ENCODE measurements around the gene F7. TPM values are rescaled to one million over a fixed set of nuclear protein-coding genes. Genes with fewer than 3 reads are reported as not detected.

Gene F7
- total RNA-seq, 1 donor from 2014 or later: 1.0 TPM

DNA sequence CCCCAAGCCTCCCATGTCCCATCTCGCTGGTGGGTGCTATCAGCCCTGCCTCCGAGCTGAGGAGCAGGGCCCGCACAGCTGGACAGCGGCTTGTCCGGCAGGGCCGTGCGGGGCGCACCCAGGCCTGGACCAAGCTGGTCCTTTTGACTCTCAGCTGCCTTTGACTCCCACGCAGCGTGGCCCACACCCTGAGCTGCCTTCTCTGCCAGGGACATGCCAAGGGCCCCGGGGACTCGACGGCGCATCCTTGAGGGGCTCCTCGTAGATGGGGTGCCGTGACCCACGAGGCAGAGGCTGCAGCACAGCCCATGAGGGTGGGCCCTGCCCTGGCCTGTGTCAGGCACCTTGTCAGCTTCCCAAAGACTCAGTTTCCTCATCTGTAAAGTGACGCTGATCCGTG lies 38.8 kb upstream of the F7 start:
- H3K36me3 Mint-ChIP-seq (ENCODE audit: low read depth): peaks cover 16% of the 10 kb centered on the region
- no peaks in the 10 kb centered on the region for H3K4me1 Mint-ChIP-seq
- no peaks in the 10 kb centered on the region for H3K9me3 Mint-ChIP-seq
- no peak for DNase-seq (ENCODE audit: low read depth, low spot score)
- H3K4me3 Mint-ChIP-seq: no peak overlapping the region
- TF ChIP-seq, protein P1, sequence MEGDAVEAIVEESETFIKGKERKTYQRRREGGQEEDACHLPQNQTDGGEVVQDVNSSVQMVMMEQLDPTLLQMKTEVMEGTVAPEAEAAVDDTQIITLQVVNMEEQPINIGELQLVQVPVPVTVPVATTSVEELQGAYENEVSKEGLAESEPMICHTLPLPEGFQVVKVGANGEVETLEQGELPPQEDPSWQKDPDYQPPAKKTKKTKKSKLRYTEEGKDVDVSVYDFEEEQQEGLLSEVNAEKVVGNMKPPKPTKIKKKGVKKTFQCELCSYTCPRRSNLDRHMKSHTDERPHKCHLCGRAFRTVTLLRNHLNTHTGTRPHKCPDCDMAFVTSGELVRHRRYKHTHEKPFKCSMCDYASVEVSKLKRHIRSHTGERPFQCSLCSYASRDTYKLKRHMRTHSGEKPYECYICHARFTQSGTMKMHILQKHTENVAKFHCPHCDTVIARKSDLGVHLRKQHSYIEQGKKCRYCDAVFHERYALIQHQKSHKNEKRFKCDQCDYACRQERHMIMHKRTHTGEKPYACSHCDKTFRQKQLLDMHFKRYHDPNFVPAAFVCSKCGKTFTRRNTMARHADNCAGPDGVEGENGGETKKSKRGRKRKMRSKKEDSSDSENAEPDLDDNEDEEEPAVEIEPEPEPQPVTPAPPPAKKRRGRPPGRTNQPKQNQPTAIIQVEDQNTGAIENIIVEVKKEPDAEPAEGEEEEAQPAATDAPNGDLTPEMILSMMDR (conservative IDR thresholded peaks at IDR 0.05): no peak
- no peaks in the 10 kb centered on the region for H3K27me3 Mint-ChIP-seq (ENCODE audit: low read depth)
- H3K27ac Mint-ChIP-seq (ENCODE audit: unreplicated experiment): no peak overlapping the region

DNA sequence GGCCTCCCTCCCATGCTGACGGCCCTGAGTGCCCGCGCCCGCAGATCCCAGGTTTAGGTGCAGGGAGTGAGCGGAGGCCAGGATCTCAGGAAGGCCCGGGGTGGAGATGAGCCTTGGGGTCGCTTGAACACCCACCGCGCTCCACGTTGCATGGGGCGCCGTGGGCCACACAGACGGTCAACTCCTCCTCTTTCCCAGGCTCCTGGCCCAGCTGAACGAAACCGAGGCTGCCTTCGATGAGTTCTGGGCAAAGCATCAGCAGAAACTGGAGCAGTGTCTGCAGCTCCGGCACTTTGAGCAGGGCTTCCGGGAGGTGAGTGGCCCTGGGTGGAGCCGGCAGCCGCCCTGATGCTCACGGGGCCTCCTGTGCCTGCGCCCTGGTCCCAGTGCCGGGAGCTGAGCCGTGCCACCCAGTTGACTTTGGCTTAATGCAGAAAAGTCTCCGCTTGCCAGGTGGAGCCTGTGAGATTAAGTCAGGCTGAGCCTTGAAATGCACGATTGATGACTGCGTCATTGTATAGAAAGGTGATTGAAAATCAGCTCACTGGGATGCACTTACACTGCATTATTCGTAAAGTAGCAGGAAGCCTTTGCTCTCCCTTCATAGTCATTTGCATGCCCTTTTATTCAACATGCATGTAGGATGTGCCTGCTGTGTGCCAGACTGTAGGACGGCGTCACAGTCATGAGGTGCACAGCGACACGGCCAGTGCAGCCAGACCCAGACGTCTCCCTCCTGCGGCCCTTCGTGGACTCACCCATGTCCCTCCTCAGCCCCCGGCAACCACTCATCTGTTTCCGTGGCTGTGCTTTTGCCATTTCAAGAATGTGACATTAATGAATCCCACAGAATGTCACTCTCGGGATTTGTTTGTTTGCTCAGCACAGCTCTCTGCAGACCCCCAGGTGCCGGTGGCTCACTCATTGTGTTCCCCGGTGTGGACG lies 35.5 kb upstream of the F7 start:
- Mint-ChIP-seq H3K9me3 (no peaks in the 10 kb centered on the region), H3K27ac (ENCODE audit: unreplicated experiment) (no peak overlapping the region), H3K4me1 (no peaks in the 10 kb centered on the region), H3K27me3 (ENCODE audit: low read depth) (no peaks in the 10 kb centered on the region), H3K4me3 (no peak overlapping the region), H3K36me3 (ENCODE audit: low read depth) (peaks cover 29% of the 10 kb centered on the region)
- DNase-seq (ENCODE audit: low read depth, low spot score): no peak
- TF ChIP-seq, protein P1 (conservative IDR thresholded peaks at IDR 0.05): no peak

DNA sequence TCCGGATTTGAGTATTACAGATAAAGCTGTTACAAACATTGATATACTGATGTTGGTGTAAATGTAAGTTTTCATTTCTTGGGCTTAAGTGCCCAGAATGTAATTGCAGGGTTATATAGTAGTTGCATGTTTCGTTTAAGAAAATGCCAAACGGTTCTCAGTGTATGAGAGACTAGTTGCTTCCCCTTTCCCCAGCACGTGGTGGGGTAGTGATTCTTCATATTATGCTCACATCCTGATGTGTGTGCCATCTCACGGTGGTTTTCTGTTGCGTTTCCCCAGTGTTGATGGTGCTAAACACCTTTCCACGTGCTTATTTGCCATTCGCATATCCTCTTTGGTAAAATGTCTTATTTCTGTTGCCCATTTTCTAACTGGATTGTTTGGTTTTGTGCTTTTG lies 34.7 kb upstream of the F7 start:
- H3K9me3 Mint-ChIP-seq: no peaks in the 10 kb centered on the region
- no peaks in the 10 kb centered on the region for H3K4me1 Mint-ChIP-seq
- peaks cover 29% of the 10 kb centered on the region for H3K36me3 Mint-ChIP-seq (ENCODE audit: low read depth)
- H3K4me3 Mint-ChIP-seq: no peak overlapping the region
- no peak overlapping the region for H3K27ac Mint-ChIP-seq (ENCODE audit: unreplicated experiment)
- TF ChIP-seq, protein P1 (conservative IDR thresholded peaks at IDR 0.05): no peak
- no peak for DNase-seq (ENCODE audit: low read depth, low spot score)
- no peaks in the 10 kb centered on the region for H3K27me3 Mint-ChIP-seq (ENCODE audit: low read depth)

DNA sequence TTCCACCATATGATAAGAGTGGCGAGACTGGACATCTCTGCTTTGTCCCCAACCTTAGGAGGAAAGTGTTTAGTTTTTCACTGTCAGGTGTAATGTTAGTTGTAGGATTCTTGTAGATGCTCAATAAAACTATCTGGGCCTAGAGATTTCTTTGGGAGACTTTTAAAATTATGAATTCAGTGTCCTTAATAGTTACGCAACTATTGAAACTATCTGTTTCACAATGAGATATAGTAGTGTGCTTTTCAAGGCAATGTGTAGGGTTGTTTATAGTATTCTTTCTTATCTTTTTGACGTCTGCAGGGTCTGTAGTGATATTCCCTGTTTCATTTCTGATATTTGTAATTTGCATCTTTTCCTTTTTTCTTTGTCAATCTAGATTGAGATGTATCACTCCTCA lies 33.2 kb upstream of the F7 start:
- no peaks in the 10 kb centered on the region for H3K4me1 Mint-ChIP-seq
- H3K9me3 Mint-ChIP-seq: no peaks in the 10 kb centered on the region
- H3K27me3 Mint-ChIP-seq (ENCODE audit: low read depth): no peaks in the 10 kb centered on the region
- no peak overlapping the region for H3K27ac Mint-ChIP-seq (ENCODE audit: unreplicated experiment)
- DNase-seq (ENCODE audit: low read depth, low spot score): no peak
- peaks cover 29% of the 10 kb centered on the region for H3K36me3 Mint-ChIP-seq (ENCODE audit: low read depth)
- TF ChIP-seq, protein P1 (conservative IDR thresholded peaks at IDR 0.05): no peak
- H3K4me3 Mint-ChIP-seq: no peak overlapping the region

- H3K9me3 Mint-ChIP-seq: no peaks in the 10 kb centered on the region
- H3K4me1 Mint-ChIP-seq: no peaks in the 10 kb centered on the region
- H3K4me3 Mint-ChIP-seq: no peak overlapping the region
- no peak for DNase-seq (ENCODE audit: low read depth, low spot score)
- TF ChIP-seq, protein P1 (conservative IDR thresholded peaks at IDR 0.05): no peak
- H3K36me3 Mint-ChIP-seq (ENCODE audit: low read depth): peaks cover 29% of the 10 kb centered on the region
- no peak overlapping the region for H3K27ac Mint-ChIP-seq (ENCODE audit: unreplicated experiment)
- no peaks in the 10 kb centered on the region for H3K27me3 Mint-ChIP-seq (ENCODE audit: low read depth)
These were observed 31.6 kb upstream of the F7 start for GRCh38 chr13:113073942-113074341.
